Activated effector memory CD4-positive, alpha-beta T cell treated with anti-CD3 and anti-CD28 coated beads, Interleukin-2, amount 50 U/mL, for 16 hours (primary cell): Measurements from ENCODE around the gene DERL3.

Experiments used
- DNase-seq: peaks from one replicate; pipeline ENCODE4 v3.0.0-alpha.2; 2020

DERL3 gene

DNA sequence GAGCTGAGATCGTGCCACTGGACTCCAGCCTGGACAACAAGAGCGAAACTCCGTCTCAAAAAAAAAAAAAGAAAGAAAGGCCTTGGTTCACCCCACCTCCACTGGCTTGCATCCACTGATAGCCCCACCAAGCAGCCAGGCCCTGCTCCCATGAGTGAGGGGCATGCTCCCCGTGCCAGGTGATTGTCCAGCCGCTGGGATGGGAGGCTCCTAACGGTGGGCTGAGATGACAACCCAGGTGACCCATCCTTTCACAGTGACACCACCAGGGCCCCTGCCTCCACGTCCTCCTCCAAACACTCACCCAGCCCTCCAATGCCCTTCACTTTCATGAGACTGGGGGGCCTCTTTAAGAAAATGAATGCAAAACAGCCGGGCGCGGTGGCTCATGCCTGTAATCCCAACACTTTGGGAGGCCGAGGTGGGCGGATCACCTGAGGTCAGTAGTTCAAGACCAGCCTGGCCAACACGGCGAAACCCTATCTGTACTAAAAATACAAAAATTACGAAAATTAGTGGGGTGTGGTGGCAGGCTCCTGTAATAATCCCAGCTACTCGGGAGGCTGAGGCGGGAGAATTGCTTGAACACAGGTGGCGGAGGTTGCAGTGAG lies 8.6 kb upstream of the DERL3 start:
- no peak for DNase-seq

DNA sequence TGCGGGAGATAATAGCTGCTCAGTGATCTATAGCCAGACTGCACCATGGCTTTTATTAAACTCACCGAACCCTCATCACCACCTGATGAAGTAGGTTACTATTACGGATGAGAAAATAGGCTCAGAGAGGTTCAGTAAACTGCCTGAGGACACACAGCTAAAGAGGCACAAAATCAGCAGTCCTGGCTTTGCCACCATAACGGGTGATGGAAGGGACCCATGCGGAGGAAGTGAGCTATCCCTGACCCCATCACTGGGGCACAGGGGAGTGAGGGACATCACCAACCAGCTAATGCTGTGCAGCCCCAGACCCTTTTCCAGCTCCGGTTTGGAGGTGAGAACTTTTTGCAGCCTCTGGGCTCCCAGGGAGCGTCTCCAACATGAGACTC lies 7.3 kb upstream of the DERL3 start:
- DNase-seq: no peak

DNA sequence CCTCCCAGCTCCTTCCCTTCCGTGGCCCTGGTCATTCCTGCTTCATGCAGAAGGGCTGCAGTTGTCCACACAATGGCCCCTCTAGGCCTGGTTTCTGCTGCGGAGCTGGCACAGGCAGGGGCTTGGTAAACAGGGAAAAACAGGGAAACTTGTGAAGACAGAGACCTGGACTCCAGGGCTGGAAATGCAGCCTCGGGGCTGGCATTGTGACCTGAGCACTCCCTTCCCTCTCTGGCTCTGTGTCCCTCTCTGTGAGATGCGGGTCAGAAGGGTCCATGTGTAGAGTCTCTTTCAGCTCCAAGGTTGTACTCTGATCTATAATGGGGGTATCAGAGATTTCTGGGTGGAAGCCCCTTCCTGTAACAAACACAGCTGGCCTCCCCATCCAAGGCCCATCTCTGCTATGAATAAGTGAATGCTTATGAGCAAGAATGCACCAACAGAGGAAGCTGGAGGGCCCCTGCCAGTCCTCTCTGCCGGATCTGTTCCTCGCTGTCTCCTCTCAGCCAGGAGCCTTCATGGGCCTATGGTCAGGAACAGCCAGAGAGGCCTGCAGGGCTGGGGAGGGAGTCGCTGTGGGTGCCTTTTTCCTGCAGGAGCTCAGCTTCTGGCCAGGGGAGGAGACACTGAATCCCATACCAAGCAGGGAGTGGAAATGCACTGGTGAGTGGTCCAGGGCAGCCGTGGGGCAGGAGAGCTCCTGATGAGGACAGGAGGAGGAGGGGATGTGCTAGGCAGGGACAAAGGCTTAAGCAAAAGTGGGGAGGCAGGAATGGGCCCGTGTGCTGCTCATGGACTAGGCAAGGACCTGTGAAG lies 6.7 kb upstream of the DERL3 start:
- DNase-seq: no peak

DNA sequence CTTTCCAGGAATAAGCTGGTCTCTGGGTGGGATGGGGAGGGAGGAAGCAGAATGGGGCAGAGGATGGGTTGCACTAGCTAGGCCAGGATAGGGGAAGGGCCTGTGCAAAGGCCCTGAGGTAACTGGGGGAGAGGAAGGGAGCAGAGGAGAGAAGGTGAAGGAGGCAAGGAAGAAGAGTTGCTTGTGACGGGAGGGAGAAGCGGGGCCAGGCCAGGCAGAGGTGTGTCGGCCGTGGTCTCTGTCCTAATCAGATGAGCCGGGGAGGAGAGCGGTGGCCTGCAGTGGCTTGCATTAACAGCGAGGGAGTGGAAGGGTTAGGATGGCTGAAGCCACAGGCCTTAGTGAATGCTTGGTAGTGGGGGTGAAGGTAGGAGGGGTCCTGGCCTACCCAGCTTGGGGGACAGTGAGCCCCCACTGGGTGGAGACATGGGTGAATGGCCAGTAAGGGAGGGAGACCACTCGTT lies 6.0 kb upstream of the DERL3 start:
- DNase-seq: no peak

DNA sequence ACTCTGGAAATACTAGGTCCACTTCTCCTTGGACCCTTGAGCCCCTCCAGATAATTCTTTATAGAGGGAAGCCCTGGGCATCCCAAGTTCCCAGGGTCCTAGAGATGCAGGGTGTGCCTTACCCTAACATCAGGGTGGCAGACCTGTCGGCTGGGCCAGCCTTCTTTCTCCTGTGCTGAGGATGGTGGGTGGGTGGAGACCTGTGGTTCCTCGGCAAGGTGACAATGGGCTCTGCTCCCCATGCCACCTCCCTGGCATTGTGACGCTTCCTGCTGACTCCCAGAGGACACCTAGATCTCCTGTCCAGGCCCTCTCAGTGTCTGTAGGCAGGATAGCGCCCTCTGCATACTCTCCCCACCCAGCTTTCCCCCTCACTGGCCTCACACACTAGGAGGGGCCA lies 3.8 kb upstream of the DERL3 start:
- DNase-seq: no peak

DNA sequence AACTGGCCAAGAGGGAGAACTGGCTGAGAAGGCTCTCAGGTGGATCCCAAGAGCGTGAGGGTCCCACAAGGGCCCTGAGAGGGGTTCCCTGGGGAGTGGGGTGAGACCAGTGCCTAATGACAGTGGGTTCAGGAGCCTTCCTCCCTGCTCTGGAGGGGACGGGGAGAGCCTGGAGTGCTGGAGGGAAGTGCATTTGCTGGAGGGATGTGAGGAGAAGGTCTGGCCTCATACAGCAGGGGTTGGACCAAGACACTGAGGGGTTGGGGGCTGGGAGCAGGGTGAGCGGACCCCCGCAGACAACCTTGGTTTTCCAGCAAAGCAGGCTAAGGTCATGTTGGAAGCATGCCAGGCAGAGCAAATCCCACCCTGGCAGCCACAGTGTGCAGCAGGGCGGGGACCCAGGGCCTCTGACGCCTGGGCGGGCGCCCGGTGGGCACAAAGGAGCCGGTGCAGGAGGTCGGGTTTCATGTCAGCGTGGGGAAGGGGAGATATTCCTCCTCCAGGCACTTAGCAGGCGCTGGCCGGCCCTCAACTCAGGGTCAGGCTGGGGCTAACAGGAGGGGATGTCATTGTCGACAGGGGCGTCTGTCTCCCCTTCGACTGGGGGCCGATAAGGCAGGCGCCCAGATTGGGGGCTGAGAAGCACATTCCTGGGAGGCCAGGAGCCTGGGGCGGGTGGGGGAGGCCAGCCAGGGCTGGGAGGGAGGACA lies 3.1 kb upstream of the DERL3 start:
- no peak for DNase-seq

DNA sequence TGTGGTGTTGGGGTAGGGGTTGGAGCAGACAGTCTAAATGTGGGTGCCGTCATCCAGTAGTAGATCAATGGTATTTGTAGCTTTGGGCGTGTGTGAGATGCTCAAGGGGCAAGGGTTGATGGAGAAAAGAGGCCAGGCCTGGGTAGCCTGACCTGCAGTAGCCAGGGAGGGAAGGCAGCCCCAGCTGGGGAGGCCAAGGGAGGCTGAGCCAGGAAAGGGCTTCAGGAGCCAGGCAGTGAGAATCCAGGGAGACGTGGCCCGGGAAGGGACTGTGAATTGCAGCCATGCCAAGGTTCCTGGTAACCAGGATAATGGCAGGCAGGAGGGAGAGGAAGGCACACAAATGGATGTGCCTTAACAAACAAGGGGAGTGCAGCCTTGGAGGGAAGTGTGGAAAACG lies 2.5 kb upstream of the DERL3 start:
- no peak for DNase-seq

DNA sequence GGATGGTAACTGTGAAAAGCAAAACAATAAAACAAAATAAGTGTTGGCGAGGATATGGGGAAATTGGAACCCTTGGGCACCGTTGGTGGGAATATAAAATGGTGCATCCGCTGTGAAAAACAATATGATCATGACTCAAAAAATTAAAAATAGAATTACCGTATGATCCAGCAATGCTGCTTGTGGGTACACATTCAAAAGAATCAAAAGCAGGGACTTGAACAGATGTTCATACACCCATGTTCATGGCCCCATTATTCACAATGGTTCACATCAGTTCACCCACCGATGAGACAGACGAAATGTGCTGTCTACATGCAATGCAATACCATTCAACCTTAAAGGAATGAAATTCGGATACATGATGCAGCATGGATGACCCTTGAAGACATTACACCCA lies 1.2 kb upstream of the DERL3 start:
- no peak for DNase-seq

DNA sequence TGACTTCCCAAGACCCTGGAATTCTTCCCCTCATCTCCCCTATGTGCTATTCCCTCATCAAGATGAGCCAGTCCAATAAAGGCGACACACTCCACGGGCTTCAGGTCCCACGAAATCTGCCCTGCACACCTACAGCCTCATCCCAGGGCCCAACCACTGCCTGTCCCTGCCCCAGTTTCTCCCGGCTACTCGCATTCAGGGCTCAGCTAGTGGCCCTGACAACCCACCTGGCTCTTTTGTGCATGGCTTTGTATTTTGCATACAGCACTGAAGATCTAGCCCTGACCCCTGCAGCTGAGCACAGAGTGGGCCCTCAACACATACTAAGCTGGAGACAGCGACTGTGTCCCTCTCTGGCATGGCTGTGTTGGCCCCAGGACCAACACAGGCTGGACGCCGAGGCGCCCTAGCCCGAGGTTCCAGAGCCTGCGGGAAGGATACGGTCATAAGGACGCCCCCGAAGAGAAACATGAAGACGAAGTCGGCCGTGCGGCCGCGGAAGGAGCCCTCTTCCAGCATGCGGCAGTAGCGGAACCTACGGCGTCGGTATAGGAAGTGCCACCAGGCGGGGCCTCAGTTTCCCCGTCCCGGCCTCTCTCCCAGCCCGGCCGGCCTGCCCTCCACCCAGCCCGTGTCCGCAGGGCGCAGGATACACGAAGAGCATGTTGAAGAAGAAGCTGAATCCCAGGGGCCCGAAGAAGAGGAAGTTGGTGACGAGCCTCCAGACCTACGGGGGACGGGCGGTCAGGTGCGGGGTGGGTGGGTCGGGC lies 710 bp downstream of the DERL3 start:
- DNase-seq: no peak

DNA sequence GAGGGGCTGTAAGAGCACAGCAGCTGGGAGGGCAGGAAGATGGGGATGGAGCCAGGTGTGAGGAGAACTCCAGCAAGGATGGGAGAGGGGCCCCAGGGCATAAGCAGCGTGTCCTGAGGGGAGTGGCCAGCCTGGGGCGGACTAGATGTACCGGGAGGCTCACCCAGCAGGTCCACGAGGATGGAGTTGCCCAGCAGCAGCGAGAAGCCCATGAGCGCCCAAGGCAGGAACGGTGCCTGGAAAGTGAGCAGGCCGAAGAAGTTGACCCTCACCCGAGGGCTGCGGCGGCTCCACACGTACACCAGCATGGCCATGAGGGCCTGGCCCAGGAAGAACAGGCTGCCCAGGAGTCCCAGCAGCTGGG lies 1.3 kb downstream of the DERL3 start:
- no peak for DNase-seq

DNA sequence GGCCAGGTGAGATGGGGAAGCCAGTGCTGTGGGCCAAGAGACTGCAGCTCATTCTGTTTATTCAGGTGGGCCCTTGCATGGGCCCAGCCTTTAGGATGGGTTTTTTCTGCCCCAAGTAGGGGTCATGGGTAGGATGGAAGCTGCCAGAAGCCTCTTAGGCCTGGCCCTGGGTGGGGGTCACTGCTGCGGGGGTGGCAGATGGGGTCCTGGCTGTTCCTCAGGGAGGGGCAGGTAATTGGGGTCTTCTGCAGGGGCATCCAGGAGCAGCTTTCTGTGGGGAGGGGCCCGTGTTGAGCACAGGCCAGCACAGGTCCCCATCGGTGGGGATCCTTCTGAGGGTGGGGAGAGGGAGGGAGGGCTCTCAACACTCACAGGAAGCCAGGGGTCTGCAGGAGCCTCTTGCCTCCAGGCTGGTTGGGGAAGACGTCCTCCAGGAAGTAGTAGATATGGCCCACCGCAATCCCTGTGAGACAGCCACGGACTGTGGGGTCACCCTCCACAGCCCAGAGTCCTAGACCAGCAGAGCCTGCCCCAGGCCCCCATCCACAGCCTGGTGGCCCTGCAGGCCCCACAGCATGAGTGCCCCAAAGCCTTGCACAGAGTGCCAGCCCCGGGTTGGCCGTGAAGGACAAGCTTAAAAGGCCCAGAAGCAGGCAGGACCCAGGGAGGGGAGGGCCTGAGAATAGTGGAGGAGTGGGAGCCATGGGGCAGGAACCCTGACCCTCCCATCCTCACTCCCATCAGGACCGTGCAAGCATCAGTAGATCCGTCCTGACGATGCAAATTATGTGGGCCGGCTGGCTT lies 1.9 kb downstream of the DERL3 start:
- no peak for DNase-seq

DNA sequence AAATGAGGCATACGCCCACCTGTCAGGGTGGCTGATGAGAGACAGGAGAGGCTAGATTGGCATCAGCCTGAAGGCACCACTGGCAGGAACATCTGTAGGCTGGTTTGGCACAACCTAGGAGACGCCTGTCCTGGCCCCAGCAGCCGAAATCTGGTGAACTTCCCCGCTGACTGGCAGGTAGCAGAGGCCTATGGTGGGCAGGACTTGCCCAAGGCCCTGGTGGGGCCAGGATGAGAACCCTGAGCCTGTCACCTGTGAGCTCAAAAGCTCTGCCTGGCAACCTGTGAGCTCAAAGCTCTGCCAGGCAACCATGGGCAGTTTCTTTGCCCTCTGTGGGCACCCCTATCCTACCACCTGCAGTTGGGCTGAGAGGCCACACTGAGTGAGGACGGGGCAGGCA lies 2.5 kb downstream of the DERL3 start:
- peak; percentile 60 for DNase-seq

DNA sequence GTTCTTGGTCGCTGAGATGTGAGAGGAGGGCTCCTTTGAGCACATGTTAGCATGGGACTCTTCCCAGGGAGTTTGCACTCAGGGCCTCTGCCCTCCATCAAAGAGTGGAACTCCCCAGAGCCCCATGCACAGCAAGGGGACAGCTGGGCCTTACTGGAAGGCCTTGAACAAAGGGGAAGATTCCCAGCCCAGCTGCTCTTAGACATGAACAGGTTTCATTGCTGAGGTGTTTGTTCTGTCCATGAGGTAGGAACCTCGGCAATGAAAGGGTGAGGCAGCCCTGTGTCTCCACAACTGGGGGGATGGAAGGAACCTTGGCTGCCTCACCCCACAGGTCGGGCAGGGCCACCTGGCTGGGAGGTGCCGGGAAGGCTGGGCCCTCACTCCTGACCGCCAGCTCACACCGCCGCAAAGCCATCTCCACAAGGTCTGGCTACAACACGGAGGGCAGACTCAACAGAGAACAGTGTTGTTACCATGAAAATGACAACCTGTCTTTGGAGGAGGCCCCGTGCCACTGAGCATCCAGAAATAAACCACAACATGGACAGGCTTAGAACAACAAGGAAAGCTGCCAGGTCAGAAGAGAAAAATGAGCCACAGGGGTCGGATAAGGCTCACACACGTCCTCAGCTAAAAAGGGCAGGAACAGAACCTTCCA lies 3.2 kb downstream of the DERL3 start:
- peak; percentile 54 for DNase-seq

DNA sequence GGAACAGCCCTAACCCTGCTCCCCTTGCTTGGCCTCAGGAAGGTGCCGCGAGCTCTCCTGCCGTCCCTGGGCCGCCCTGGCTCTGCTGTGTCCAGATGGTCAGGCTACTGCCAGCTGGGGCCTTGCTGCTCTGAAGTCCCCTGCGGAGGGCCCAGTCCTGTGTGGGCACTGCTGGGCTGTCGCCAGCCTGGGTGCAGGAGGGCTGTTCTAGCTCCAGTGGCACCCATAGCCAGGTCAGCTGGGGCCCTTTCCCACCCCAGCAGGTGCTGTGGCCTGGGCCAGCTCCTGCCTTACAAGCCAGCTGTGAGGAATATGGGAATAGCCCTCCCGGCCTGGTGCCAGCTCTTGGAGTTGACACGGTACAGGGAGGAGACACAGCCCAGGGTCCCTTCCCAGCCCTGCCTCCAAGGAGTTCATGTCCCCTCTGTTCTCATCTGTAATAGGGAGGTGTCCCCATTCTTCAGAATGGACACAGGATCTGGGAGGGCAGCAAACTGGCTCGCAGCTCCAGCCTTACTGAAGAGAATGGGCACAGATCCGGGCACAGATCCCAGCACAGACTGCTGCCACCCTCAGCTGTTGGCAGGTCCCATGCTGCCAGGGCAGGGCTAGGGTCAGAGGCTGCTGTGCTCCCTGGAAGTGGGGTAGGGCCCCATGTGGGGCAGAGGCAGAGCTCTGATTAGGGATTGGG lies 3.9 kb downstream of the DERL3 start:
- DNase-seq: peak; percentile 60

DNA sequence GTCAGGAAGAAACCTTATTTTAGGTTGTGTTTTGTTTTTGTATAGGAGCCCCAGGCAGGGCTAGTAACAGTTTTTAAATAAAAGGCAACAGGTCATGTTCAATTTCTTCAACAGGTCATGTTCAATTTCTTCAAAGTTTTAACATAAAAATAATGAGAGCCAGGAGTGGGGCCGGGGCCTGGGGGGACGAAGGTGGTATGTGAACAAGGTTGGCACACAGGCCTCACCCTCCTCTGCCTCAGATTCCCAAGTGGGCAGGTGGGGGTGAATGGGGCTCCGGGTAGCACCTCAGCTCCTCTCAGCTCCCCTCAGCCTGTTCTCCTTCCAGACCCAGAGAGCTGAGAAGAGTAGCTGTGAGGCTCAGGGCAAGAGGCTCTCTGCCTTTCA lies 4.4 kb downstream of the DERL3 start:
- DNase-seq: no peak

DNA sequence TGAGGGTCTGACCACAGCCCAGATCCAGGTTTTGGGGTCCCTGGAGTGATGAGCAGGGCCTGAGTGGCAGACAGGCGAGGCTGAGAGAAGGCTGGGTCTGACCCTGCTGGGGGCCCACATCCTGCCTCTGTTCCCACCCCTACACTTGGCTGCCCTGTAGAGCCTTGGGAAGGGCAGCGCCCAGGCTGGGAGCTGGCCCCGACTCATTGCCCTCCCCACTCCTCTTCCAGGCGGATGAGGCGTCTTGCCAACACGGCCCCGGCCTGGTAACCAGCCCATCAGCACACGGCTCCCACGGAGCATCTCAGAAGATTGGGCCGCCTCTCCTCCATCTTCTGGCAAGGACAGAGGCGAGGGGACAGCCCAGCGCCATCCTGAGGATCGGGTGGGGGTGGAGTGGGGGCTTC lies 4.9 kb downstream of the DERL3 start:
- peak; percentile 49 for DNase-seq

DNA sequence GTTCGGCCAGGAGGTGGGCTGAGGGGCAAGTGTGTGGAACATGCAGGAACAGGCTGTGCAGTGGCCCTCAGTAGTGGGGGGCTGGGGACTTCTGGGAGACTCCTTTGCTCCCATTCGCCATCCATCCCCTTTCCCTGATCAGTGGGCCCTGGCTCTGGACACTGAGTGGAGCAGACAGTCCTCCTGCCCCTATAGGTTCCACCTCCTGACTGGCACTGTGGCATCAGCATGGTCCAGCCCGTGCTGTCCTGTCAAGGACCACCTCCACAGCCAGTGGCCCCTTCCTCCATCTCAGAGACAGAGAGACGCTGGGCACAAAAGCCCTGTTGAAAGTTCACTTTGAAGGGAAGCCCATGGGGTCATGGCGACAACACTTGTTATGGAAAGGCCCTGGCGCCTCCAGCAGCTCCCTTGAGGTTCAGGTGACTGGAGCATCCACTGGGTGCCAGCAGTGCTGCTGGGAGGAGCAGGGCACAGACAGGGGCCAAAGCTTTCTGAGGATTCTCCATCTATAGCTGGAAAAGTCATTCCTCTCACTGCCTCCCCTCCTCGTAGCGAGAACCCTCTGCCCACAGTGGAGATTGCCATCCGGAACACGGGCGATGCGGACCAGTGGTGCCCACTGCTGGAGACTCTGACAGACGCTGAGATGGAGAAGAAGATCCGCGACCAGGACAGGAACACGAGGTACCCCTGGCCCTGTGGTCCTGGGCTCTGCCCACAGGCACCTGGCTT lies 5.6 kb downstream of the DERL3 start:
- DNase-seq: peak; percentile 58

DNA sequence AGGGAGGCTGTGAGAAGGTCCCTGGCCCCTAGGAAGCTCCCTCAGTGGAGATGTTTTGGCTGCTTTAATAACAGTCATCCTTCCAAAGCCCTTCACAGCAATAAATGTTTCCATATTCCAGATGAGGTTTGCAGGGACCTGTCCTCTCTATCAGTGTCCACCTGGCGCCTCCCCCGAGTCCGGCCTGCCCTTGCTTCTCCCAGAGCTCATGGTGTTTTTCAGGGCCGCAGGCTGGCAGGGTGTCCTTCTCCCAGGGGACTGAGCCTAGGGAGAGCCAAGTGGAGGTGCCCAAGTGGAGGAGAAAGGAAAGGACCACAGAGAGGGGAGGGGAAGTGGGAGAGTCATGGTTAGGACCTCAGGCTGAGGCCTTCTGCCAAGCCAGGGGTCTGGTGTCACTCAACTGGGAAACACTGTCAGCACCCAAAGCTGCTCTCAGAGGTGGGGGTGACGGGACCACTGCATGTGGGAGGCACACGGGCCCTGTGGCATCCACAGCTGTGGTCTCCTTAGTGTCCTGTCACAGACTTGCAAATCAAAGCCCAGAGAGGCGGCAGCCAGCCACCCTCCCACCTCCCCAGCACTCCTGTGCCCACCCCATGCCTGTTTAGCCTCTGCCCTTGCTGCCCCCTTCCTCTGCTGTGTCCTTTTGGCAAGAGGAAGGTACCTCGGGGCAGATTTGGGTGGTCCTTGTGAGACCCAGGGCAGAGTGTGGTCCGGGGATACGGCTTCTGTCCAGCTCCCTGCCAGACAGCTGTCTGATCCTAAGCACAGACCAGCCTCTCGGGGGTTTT lies 6.4 kb downstream of the DERL3 start:
- peak; percentile 61 for DNase-seq

DNA sequence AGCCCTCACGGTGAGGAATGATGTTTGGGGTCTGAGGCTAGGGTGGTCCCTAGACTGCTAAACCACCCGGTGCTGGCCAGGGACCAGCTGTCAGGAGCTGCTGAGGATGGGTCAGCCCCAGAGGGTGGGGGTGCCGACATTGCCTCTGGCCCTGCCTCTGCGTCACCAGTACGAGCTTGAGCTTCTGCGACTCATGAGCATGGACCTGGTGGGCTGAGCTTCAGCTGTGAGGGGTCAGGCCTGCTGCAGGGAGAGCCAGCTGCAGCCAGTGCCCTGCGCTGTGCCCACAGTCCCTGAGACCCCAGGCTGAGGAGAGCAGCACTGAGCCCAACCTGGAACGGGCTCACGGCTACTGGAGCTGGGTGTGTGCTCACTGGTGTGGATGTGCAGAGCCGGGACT lies 7.0 kb downstream of the DERL3 start:
- peak; percentile 42 for DNase-seq

DNA sequence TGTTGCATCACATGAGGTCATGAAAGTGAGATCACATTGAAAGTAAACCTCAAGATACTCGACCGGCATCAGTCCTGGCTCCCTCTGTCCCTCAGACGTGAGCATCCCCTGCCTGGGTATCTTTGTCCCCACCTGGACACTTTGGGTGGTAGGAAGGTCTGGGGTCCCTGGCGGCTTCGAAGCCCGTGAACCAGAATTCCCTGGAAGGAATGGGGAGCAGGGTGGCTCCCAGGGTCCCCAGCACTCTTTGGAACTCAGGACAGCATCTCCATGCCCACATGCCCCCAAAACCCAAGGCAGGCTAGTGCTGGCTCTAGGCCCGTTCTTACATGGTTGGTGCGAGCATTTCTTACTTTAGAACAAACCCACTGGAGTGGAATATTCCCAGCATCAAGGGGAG lies 7.5 kb downstream of the DERL3 start:
- DNase-seq: peak; percentile 38
